CD4-positive, alpha-beta T cell treated with Interleukin-4 for 4 hours (primary cell): Measurements from ENCODE around the gene GIMD1.
"Not testable (repeated sequence)": the region's sequence is repeated elsewhere in the genome, so short reads cannot be mapped to it uniquely, and the experiment has no call there.

ENCODE experiments used
- DNase-seq: peaks from one replicate; pipeline ENCODE4 v3.0.0-alpha.2; 2020

The GIMD1 gene

GRCh38 chr4:106347167-106347566, 21.4 kb downstream of the GIMD1 start:
- DNase-seq: no peak

GRCh38 chr4:106344647-106344970, 24.0 kb downstream of the GIMD1 start:
- DNase-seq: no peak

GRCh38 chr4:106343865-106344646, 24.5 kb downstream of the GIMD1 start:
- no peak for DNase-seq

GRCh38 chr4:106340774-106341173, 27.8 kb downstream of the GIMD1 start:
- no peak for DNase-seq

GRCh38 chr4:106339431-106339830, 29.1 kb downstream of the GIMD1 start:
- no peak for DNase-seq

GRCh38 chr4:106338671-106339070, 29.9 kb downstream of the GIMD1 start:
- no peak for DNase-seq

- no peak for DNase-seq
Observed at GRCh38 chr4:106337916-106338315, 30.7 kb downstream of the GIMD1 start.

- no peak for DNase-seq
Observed at GRCh38 chr4:106336618-106337017, 32.0 kb downstream of the GIMD1 start.

GRCh38 chr4:106334741-106335470, 33.7 kb downstream of the GIMD1 start:
- DNase-seq: no peak

- DNase-seq: no peak
Observed at GRCh38 chr4:106333186-106333585, 35.4 kb downstream of the GIMD1 start.

GRCh38 chr4:106329041-106329618, 39.4 kb downstream of the GIMD1 start:
- DNase-seq: peak; percentile 28

GRCh38 chr4:106325800-106326199, 42.8 kb downstream of the GIMD1 start:
- no peak for DNase-seq

- no peak for DNase-seq
Observed at GRCh38 chr4:106323119-106323518, 45.5 kb downstream of the GIMD1 start.

GRCh38 chr4:106321814-106322213, 46.8 kb downstream of the GIMD1 start:
- not testable (repeated sequence) for DNase-seq

GRCh38 chr4:106321168-106321567, 47.4 kb downstream of the GIMD1 start:
- not testable (repeated sequence) for DNase-seq

- DNase-seq: no peak
Observed at GRCh38 chr4:106320235-106320634, 48.3 kb downstream of the GIMD1 start.

- DNase-seq: no peak
Observed at GRCh38 chr4:106318511-106318910, 50.1 kb downstream of the GIMD1 start.

GRCh38 chr4:106317815-106318214, 50.8 kb downstream of the GIMD1 start:
- no peak for DNase-seq

GRCh38 chr4:106316773-106317409, 51.7 kb downstream of the GIMD1 start:
- no peak for DNase-seq

GRCh38 chr4:106315968-106316772, 52.4 kb downstream of the GIMD1 start, which contains the start of the genes AIMP1 and TBCK:
TSS of gene AIMP1 (plus strand) at chr4:106316550. CDS start at chr4:106325010, 8,460 bp downstream.
TSS of gene TBCK (minus strand) at chr4:106316209. CDS start at chr4:106308960, 7,249 bp downstream.
- DNase-seq: peak; percentile 92

GRCh38 chr4:106315476-106315967, 53.1 kb downstream of the GIMD1 start:
- peak; percentile 63 for DNase-seq

- DNase-seq: no peak
Observed at GRCh38 chr4:106314960-106315359, 53.6 kb downstream of the GIMD1 start.
